NCI-H2196 (cell line): ENCODE results near the gene RPS14.

Source experiments
- DNase-seq: peaks from one replicate; lab custom pipeline; 2025; ENCODE audit not compliant: unreplicated experiment; lab: John Stamatoyannopoulos, UW

RPS14 gene

DNA sequence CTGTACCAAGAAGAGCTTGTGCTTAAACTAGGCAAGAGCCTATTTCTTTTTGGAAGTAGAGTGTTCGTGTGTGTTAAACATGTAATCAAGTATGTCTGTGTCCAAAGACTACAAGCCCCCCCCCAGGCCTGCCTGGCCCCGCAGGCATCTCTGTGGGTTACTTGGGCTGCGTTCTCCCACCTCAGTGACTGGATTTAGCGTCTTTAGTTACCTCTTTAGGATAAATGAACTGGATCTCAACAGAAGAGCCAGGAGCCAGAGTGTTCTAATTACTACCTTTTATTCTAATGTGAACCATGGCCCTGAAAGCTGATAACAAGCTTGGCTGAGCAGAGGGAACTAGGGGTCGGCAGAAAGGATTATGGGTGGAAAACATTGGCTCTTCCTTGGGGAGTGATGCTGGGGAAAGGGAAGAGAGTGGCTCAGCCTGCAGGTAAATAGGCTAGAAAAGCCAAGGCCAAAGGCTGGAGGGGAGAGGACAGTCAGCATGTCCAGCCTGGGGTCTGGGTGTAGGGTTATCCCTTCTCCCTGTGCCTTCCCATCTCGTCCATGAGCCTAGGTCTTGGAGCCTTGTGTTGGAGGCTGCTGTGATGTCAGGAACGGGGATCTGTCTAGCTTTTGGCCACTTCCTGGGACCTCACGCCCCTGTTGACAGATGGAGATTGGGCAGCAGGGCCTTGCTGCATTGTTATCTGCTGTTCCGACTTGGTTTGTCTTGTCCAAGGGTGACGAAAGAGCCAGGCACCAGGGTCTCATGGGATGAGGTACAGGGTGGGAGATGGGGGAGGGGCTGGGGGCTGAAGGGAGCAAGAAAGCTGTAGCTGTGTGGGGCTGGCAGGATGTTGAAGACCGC, 47.9 kb downstream of the RPS14 start:
- no peak for DNase-seq

DNA sequence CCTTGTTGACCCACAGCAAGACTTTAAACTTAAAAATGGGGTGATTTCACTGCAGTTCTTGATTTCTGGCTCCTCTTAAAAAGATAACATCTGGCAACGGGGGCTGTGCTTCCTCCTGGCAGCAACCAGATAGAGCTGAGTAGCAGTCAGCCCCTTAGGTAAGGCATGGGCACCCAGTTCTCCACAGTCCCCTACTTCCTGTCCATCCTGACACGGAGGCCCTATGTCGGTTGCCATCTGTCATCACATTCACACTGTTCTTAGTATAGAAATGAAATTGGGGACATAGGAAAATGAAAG, 48.5 kb downstream of the RPS14 start:
- no peak for DNase-seq

DNA sequence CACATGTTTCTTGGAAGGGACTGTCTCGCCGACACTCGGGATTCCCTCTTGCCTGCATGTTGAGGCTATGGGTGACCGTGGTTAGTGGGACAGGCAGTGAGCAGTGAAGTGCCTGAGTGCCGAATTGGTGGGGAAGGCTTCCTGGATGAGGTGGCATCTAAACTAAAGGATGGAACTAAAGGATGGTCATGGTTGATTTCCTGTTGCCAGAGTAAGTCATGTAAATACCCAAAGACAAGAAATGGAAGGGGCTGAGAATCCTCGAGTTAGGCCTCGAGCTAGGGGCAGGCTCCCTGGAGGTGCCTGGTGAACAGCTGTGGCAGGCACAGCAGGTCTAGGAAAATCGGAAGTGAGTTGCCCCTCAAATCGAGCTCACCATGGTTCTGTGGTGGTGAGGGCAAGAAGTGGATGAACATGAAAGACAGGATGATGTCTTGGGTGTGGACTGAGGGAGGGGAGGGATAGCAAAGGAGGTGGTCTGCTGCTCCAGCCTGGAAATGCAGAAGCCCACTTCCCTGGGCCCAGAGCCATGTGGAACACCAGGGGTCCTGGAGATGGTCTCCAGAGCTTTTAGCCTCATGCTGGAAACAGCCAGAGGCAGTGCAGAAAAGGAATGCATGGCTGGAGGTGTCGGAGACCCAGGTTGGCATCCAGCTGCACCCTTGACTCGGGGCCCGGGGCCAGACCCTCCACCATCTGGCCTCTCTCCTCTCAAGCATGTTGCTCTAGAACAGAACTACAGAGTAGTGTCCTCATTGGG, 49.0 kb downstream of the RPS14 start:
- no peak for DNase-seq

DNA sequence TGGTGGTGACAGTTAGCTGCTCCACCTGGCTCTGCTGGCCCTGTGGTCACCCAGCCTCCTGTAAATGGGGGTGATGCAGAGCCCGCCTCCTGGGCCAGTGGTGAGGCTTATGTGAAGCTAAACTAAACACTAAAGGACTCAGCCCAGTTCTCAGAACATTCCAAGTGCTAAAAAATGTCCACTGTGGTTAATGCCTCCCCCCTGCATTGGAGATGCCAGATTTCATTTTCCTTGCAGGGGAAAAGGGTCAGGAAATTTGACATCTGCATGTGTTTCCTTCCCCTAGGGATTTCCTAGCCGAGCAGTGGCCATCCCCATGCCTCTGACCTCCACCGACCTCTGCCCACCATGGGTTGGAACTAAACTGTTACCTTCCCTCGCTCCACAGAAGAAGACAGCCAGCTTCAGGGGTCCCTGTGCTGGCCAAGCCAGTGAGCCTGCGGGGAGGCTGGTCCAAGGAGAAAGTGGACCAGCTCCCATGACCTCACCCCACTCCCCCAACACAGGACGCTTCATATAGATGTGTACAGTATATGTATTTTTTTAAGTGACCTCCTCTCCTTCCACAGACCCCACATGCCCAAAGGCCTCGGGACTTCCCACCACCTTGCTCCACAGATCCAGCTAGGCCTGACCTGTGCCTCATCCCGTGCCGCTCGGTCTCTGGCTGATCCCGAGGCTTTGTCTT, 49.9 kb downstream of the RPS14 start:
- DNase-seq, result no peak

DNA sequence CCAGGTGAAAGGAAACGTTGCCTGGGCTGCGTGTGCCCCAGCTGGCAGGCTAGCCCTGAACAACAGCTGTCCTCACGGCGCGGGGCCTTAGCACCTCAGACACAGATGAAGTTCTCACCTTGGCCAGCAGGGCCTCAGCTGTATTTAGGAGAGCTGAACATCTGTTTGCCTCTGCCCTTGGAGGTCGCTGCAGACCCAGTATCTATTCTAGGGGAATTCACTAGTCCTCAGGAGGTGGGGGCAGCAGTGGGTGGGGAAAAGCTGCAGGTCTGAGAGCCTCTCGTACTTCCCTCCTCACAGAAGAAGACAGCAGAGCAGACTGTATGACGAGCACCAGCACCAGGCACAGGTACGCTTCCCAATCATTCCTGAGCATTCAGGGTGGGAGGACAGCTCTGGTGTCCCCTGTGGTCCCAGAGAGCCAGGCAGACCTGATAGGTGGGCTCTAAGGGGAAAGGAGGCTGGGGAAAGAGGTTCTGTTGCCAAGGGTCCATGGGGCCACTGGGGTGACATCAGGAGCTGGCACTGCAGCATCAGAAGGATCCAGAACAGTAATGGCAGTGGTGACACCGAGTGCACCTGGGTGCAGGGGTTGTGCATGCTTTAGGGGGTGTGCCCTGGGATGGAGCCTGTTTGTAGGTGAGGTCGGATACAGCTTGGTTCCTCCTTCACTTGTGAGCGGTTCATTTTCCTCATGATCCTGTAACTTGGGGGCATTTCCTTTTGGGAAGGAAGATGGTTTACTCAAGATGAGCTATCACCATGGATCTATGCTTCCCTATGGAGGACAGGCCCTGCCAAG, 50.6 kb downstream of the RPS14 start:
- DNase-seq, result no peak

DNA sequence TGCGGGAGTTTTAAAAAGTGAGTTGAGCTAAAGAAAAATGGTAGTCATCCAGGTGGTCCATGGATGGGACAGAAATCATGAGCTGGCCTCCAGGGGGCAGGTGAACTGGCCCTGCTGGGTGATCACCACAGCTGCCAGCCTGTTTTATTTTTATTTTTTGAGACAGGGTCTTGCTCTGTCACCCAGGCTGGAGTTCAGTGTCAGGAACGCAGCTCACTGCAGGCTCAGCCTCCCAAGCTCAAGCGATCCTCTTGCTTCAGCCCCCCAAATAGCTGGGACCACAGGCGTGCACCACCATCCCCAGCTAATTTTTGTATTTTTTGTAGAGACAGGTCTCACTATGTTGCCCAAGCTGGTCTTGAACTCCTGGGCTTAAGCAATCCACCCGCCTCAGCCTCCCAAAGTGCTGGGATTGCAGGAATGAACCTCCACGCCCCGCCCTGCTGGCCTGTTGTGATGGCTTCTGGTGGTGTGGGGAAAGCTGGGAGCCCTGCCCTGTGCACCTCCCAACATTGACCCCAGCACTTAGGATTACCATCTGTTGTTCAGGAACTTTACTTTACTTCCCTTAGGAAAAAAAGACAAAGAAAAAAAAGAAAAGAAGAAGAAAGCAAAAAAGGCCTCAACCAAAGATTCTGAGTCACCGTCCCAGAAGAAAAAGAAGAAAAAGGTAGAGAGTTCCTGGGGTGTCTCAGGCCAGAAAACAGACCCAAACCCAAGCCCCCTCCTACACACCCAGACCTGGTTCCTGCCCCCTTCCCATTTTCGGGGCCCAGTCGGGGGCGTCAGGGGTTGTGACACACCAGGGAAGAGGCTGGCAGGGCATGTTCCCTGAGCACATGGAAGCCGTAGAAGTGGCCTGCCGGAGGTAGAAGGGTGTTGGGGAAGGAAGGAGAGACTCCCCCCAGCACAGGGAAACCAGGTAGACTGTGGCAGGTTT, 51.5 kb downstream of the RPS14 start:
- no peak for DNase-seq

DNA sequence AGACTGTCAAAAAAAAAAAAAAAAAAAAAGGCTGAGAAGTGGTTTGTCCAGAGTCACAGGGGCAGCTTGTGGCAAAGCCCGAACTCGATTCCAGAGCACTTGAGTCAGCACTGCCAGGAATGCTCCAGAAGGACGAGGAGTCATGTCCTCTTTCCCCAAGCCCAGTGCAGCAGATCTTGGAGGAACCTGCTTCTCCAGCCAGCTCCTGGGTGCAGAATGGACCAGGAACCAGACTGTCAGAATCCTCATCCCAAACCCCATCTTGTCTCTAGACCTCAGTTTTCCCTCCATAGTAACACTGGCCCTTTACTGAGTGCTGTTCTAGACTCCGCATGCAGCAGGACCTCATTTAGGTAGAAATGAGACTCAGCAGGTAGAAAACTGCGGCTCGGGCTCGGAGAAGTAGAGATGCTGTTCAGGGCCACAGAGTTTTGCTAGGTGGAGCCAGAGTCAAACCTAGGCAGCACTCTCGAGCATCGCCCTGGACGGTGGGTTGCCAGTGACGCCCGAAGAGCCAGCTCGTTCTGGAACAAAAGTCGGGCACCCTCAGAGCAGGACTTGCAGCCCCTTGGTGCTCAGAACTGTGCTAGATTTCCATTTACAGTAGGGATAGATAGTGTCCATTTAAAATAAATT, 52.3 kb downstream of the RPS14 start:
- DNase-seq, result no peak

DNA sequence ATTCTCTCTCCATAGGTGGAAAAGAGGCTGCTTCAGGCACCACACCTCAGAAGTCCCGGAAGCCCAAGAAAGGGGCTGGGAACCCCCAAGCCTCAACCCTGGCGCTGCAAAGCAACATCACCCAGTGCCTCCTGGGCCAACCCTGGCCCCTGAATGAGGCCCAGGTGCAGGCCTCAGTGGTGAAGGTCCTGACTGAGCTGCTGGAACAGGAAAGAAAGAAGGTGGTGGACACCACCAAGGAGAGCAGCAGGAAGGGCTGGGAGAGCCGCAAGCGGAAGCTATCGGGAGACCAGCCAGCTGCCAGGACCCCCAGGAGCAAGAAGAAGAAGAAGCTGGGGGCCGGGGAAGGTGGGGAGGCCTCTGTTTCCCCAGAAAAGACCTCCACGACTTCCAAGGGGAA, 53.3 kb downstream of the RPS14 start:
- DNase-seq, result no peak

DNA sequence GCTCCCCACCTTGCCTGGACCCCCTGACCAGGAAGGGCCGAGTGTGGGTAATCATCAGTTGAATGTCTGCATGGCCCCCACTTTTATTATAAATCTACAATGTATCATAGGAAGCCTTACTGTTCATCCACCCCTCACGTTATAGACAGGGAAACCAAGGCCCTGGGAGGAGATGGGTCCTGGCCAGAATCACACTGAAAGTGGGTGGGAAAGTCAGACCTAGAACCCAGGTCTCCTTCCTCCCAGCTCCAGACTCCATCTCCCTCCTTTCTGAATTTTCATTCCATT, 53.9 kb downstream of the RPS14 start:
- DNase-seq, result no peak

DNA sequence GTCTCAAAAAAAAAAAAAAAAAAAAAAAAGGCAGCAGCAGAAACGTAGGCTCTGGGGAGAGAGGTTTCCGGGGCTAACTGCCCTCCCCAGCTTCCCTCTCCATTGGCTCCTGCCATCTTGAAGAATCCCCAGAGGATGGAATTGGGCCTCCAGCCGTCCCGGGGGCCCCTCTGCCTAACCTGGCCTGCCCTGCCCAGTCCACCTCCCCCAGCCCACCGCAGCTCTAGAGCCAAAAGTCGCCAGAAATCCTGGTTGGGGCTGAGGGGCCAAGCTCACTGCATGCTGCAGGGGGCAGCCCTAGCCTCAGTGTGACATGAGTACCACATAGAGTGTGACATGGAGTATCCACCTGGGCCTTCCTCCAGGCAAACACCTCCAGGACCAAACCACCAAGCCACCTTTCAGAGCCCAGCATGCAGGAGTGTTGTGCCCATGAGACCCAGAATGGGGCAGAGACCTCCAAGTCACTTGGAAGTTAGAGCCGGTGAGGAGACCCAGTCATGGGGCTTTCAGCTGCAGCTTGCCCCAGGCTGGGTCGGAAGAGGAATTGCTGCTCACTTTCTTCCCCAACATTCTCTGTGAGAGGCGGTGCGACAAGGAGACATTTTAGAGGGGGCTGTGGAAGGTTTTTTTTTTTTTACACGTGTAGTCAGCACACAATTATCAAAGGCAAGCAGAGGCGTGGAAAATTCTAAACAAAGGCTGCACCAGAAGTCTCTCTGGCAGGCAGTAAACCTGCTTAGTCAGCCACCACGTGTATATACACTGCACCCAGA, 54.4 kb downstream of the RPS14 start:
- no peak for DNase-seq

DNA sequence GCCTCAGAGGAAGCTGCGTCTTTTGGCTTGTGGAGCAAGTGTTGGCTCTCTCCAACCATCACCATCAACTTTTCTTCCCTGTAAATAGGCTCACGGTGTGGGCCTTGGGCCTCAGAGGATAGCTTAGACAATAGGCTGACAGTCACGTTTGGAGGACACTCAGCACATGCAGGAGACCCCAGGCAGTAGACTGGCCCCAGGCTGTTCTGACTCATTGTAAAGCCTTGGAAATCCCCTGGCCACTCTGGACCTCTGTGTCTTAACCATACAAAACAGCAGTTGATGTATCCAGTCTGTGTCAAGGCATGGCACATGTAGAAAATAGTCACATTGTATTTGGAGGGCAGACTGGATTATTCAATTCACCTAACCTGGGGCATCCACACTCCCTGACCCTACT, 55.4 kb downstream of the RPS14 start:
- no peak for DNase-seq

DNA sequence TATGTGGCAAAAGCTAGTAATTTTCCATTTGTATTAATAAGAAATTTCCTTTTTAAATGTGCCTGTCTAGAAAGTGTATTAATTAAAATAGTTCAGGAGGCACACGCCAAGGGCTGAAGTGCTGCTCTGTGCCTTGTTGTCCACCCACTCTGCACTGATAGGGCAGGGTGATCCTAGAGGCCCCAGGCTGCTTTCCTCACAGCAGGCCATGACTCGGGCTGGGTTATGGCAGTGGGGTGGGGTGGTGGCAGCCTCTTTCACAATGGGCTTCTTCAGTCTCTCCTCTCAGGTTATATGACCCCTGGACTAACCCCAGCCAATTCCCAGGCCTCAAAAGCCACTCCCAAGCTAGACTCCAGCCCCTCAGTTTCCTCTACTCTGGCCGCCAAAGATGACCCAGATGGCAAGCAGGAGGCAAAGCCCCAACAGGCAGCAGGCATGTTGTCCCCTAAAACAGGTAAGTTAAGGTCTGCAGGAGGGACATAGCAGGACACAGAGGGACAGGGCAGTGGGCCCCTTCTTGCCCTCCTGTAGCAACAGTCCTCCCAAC, 56.4 kb downstream of the RPS14 start:
- DNase-seq, result no peak

DNA sequence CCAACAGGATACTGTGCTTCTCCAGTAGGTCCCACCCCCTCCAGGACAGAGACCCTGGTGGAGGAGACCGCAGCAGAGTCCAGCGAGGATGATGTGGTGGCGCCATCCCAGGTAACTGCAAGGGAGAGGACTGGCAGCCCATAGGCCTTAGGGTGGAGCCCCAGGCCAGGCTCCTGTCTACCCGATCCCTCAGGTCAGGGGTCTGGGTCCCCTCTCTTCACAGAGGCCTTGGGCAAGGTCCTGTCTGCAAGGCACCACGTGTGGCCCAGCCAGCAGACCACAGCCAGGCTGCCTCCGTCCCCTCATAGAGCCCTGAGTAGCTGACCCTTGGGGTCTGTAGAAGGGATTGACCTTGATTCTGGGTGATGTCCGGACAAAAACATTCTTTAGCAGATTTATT, 56.9 kb downstream of the RPS14 start:
- no peak for DNase-seq
